ENCODE data around the gene ENTPD2.

ENTPD2 gene

GRCh38 chr9:137029058-137029936, 24.6 kb downstream of the ENTPD2 start:
- Histone ChIP-seq H3K9me3 (ENCODE audit: control insufficient read depth in 1 of 2, low read length in 2 of 2) (no peaks in the 10 kb centered on the region), H3K27me3 (ENCODE audit: control insufficient read depth in 1 of 2, insufficient read depth in 2 of 2, low read length in 2 of 2) (no peaks in the 10 kb centered on the region), H3K9ac (ENCODE audit: low read depth in 1 of 2, low read length in 2 of 2) (peak overlapping the region in 1 of 2 donors; percentile 12), H3K4me1 (ENCODE audit: control insufficient read depth in 1 of 2, insufficient read depth in 2 of 2, low read length in 2 of 2) (peaks cover 41 to 66% of the 10 kb centered on the region in 2 donors), H3K36me3 (ENCODE audit: control insufficient read depth in 1 of 2, insufficient read depth in 2 of 2, low read length in 2 of 2) (no peaks in the 10 kb centered on the region), H3K4me3 (ENCODE audit: low read depth in 1 of 2, low read length in 2 of 2) (peak overlapping the region; percentile 58 to 67), H3K27ac (ENCODE audit: low read depth, low read length) (no peak overlapping the region)

- Histone ChIP-seq H3K4me1 (ENCODE audit: control insufficient read depth in 1 of 2, insufficient read depth in 2 of 2, low read length in 2 of 2) (peaks cover 41 to 66% of the 10 kb centered on the region in 2 donors), H3K27me3 (ENCODE audit: control insufficient read depth in 1 of 2, insufficient read depth in 2 of 2, low read length in 2 of 2) (no peaks in the 10 kb centered on the region), H3K9ac (ENCODE audit: low read depth in 1 of 2, low read length in 2 of 2) (peak overlapping the region in 1 of 2 donors; percentile 12)
These were observed 25.4 kb downstream of the ENTPD2 start for GRCh38 chr9:137028263-137029057.

GRCh38 chr9:137027369-137028262, 26.2 kb downstream of the ENTPD2 start, which contains the start of gene ABCA2:
Gene ABCA2, minus strand, starts transcription at chr9:137028237. Its CDS starts 97 bp downstream, at chr9:137028140.
- no peaks in the 10 kb centered on the region for H3K27me3 ChIP-seq (ENCODE audit: control insufficient read depth in 1 of 2, insufficient read depth in 2 of 2, low read length in 2 of 2)
- H3K36me3 ChIP-seq (ENCODE audit: control insufficient read depth in 1 of 2, insufficient read depth in 2 of 2, low read length in 2 of 2): no peaks in the 10 kb centered on the region
- peak within 1 kb of the TSS; percentile 21 to 37 for H3K9ac ChIP-seq (ENCODE audit: low read depth in 1 of 2, low read length in 2 of 2)
- peak within 1 kb of the TSS; percentile 61 to 67 for H3K4me3 ChIP-seq (ENCODE audit: low read depth in 1 of 2, low read length in 2 of 2)
- H3K27ac ChIP-seq (ENCODE audit: low read depth, low read length): peak within 1 kb of the TSS; percentile 56
- H3K4me1 ChIP-seq (ENCODE audit: control insufficient read depth in 1 of 2, insufficient read depth in 2 of 2, low read length in 2 of 2): peaks cover 45 to 74% of the 10 kb centered on the region in 2 donors
- no peaks in the 10 kb centered on the region for H3K9me3 ChIP-seq (ENCODE audit: control insufficient read depth in 1 of 2, low read length in 2 of 2)

More at GRCh38 chr9:137028263-137029057, 25.4 kb downstream of the ENTPD2 start:
- Histone ChIP-seq H3K36me3 (ENCODE audit: control insufficient read depth in 1 of 2, insufficient read depth in 2 of 2, low read length in 2 of 2) (no peaks in the 10 kb centered on the region), H3K27ac (ENCODE audit: low read depth, low read length) (no peak overlapping the region), H3K9me3 (ENCODE audit: control insufficient read depth in 1 of 2, low read length in 2 of 2) (no peaks in the 10 kb centered on the region), H3K4me3 (ENCODE audit: low read depth in 1 of 2, low read length in 2 of 2) (peak overlapping the region; percentile 58 to 67)

- no peaks in the 10 kb centered on the region for H3K9me3 ChIP-seq (ENCODE audit: control insufficient read depth in 1 of 2, low read length in 2 of 2)
- peak overlapping the region; percentile 56 for H3K27ac ChIP-seq (ENCODE audit: low read depth, low read length)
- H3K4me1 ChIP-seq (ENCODE audit: control insufficient read depth in 1 of 2, insufficient read depth in 2 of 2, low read length in 2 of 2): peaks cover 42 to 71% of the 10 kb centered on the region in 2 donors
- H3K36me3 ChIP-seq (ENCODE audit: control insufficient read depth in 1 of 2, insufficient read depth in 2 of 2, low read length in 2 of 2): no peaks in the 10 kb centered on the region
- H3K27me3 ChIP-seq (ENCODE audit: control insufficient read depth in 1 of 2, insufficient read depth in 2 of 2, low read length in 2 of 2): no peaks in the 10 kb centered on the region
- peak overlapping the region in 1 of 2 donors; percentile 61 for H3K4me3 ChIP-seq (ENCODE audit: low read depth in 1 of 2, low read length in 2 of 2)
- H3K9ac ChIP-seq (ENCODE audit: low read depth in 1 of 2, low read length in 2 of 2): peak overlapping the region; percentile 21 to 37
These were observed 27.0 kb downstream of the ENTPD2 start for GRCh38 chr9:137026828-137027227.

GRCh38 chr9:137026384-137026783, 27.5 kb downstream of the ENTPD2 start:
- peaks cover 41 to 71% of the 10 kb centered on the region in 2 donors for H3K4me1 ChIP-seq (ENCODE audit: control insufficient read depth in 1 of 2, insufficient read depth in 2 of 2, low read length in 2 of 2)
- no peak overlapping the region for H3K4me3 ChIP-seq (ENCODE audit: low read depth in 1 of 2, low read length in 2 of 2)
- H3K27me3 ChIP-seq (ENCODE audit: control insufficient read depth in 1 of 2, insufficient read depth in 2 of 2, low read length in 2 of 2): no peaks in the 10 kb centered on the region
- no peaks in the 10 kb centered on the region for H3K36me3 ChIP-seq (ENCODE audit: control insufficient read depth in 1 of 2, insufficient read depth in 2 of 2, low read length in 2 of 2)
- H3K27ac ChIP-seq (ENCODE audit: low read depth, low read length): no peak overlapping the region
- H3K9ac ChIP-seq (ENCODE audit: low read depth in 1 of 2, low read length in 2 of 2): no peak overlapping the region
- H3K9me3 ChIP-seq (ENCODE audit: control insufficient read depth in 1 of 2, low read length in 2 of 2): no peaks in the 10 kb centered on the region

- no peaks in the 10 kb centered on the region for H3K36me3 ChIP-seq (ENCODE audit: control insufficient read depth in 1 of 2, insufficient read depth in 2 of 2, low read length in 2 of 2)
- H3K4me1 ChIP-seq (ENCODE audit: control insufficient read depth in 1 of 2, insufficient read depth in 2 of 2, low read length in 2 of 2): peaks cover 33 to 68% of the 10 kb centered on the region in 2 donors
- no peak overlapping the region for H3K9ac ChIP-seq (ENCODE audit: low read depth in 1 of 2, low read length in 2 of 2)
- H3K27me3 ChIP-seq (ENCODE audit: control insufficient read depth in 1 of 2, insufficient read depth in 2 of 2, low read length in 2 of 2): no peaks in the 10 kb centered on the region
- H3K4me3 ChIP-seq (ENCODE audit: low read depth in 1 of 2, low read length in 2 of 2): no peak overlapping the region
- no peak overlapping the region for H3K27ac ChIP-seq (ENCODE audit: low read depth, low read length)
- H3K9me3 ChIP-seq (ENCODE audit: control insufficient read depth in 1 of 2, low read length in 2 of 2): no peaks in the 10 kb centered on the region
These were observed 28.3 kb downstream of the ENTPD2 start for GRCh38 chr9:137025517-137025966.

GRCh38 chr9:137023583-137023991, 30.3 kb downstream of the ENTPD2 start:
- no peak overlapping the region for H3K4me3 ChIP-seq (ENCODE audit: low read depth in 1 of 2, low read length in 2 of 2)
- no peaks in the 10 kb centered on the region for H3K36me3 ChIP-seq (ENCODE audit: control insufficient read depth in 1 of 2, insufficient read depth in 2 of 2, low read length in 2 of 2)
- H3K27me3 ChIP-seq (ENCODE audit: control insufficient read depth in 1 of 2, insufficient read depth in 2 of 2, low read length in 2 of 2): no peaks in the 10 kb centered on the region
- H3K27ac ChIP-seq (ENCODE audit: low read depth, low read length): no peak overlapping the region
- no peaks in the 10 kb centered on the region for H3K9me3 ChIP-seq (ENCODE audit: control insufficient read depth in 1 of 2, low read length in 2 of 2)
- H3K4me1 ChIP-seq (ENCODE audit: control insufficient read depth in 1 of 2, insufficient read depth in 2 of 2, low read length in 2 of 2): peaks cover 29 to 49% of the 10 kb centered on the region in 2 donors
- H3K9ac ChIP-seq (ENCODE audit: low read depth in 1 of 2, low read length in 2 of 2): no peak overlapping the region

- Histone ChIP-seq H3K27ac (ENCODE audit: low read depth, low read length) (no peak overlapping the region), H3K9me3 (ENCODE audit: control insufficient read depth in 1 of 2, low read length in 2 of 2) (no peaks in the 10 kb centered on the region), H3K27me3 (ENCODE audit: control insufficient read depth in 1 of 2, insufficient read depth in 2 of 2, low read length in 2 of 2) (no peaks in the 10 kb centered on the region), H3K36me3 (ENCODE audit: control insufficient read depth in 1 of 2, insufficient read depth in 2 of 2, low read length in 2 of 2) (no peaks in the 10 kb centered on the region), H3K9ac (ENCODE audit: low read depth in 1 of 2, low read length in 2 of 2) (peak overlapping the region in 1 of 2 donors; percentile 38), H3K4me1 (ENCODE audit: control insufficient read depth in 1 of 2, insufficient read depth in 2 of 2, low read length in 2 of 2) (peaks cover 29 to 46% of the 10 kb centered on the region in 2 donors), H3K4me3 (ENCODE audit: low read depth in 1 of 2, low read length in 2 of 2) (no peak overlapping the region)
These were observed 30.7 kb downstream of the ENTPD2 start for GRCh38 chr9:137023157-137023556.

GRCh38 chr9:137022662-137023008, 31.2 kb downstream of the ENTPD2 start:
- peaks cover 29 to 46% of the 10 kb centered on the region in 2 donors for H3K4me1 ChIP-seq (ENCODE audit: control insufficient read depth in 1 of 2, insufficient read depth in 2 of 2, low read length in 2 of 2)
- H3K27me3 ChIP-seq (ENCODE audit: control insufficient read depth in 1 of 2, insufficient read depth in 2 of 2, low read length in 2 of 2): no peaks in the 10 kb centered on the region
- H3K9ac ChIP-seq (ENCODE audit: low read depth in 1 of 2, low read length in 2 of 2): peak overlapping the region; percentile 16 to 51
- no peaks in the 10 kb centered on the region for H3K9me3 ChIP-seq (ENCODE audit: control insufficient read depth in 1 of 2, low read length in 2 of 2)
- peak overlapping the region; percentile 61 for H3K27ac ChIP-seq (ENCODE audit: low read depth, low read length)
- H3K36me3 ChIP-seq (ENCODE audit: control insufficient read depth in 1 of 2, insufficient read depth in 2 of 2, low read length in 2 of 2): no peaks in the 10 kb centered on the region
- H3K4me3 ChIP-seq (ENCODE audit: low read depth in 1 of 2, low read length in 2 of 2): no peak overlapping the region

All from duodenal mucosa (tissue), 2 donors.